GM21723 (cell line): ENCODE data around the gene ZNF492.
A peak's percentile ranks its signal among the peaks of the same experiment; 100 is the strongest.

Source experiments
- ATAC-seq: cut with Tn5 transposase; IDR thresholded peaks from one replicate; pipeline ENCODE4 v1.9.1; 2021; ENCODE audit warnings: mild to moderate bottlenecking, moderate library complexity; ENCODE audit not compliant: unreplicated experiment

Gene ZNF492

DNA sequence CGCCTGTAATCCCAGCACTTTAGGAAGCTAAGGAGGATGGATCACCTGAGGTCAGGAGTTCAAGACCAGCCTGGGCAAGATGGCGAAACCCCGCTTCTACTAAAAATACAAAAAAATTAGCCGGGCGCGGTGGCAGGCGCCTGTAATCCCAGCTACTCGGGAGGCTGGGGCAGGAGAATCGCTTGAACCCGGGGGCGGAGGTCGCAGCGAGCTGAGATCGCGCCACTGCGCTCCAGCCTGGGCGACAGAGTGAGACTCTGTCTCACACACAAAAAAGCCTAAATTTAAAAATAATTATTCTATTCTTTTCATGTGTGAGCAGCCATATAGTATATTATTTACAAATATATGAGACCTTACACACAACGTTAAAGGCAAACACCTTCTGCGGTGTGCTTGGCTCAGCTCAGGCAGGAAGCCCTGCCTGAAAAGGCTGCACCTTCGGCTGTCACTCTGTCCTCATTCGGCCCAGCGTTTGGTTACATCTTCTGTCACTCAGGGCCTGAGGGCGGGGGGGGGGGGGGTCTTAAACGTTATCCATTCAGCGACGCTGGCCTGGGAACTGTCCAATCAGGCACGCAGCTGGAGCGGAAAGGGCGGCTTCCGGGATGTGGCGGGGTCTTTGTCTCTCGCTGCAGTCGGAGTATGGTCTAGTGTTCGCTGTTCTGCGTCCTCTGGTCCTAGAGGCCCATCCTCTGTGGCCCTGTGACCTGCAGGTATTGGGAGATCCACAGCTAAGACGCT, at the start of gene ZNF492:
TSS of gene ZNF492 (plus strand) at position 619 of the 744 bp plus-strand sequence. CDS start 19,076 bp downstream, outside the sequence.
- peak; percentile 93 for ATAC-seq

DNA sequence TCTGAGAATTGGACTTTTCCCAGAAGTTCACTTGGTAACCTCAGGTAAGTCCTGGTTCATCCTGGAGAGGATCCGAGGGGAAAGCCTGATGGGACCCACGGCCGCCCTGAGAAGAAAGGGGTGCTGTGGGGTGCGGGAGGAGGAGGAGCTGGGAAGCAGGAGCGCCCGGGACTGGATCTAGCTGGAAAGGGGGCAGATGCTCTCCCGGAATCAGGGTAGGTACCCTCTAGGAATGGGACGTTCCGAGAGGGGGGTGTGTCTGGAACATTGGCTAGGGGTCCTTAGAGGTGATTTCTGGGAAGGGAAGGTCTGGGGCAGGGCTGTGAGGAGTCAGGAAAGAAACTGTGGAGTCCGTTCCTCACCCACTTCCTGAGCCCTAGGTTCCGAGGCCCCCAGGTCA, 38.7 kb upstream of the ZNF492 start:
- ATAC-seq: no peak

DNA sequence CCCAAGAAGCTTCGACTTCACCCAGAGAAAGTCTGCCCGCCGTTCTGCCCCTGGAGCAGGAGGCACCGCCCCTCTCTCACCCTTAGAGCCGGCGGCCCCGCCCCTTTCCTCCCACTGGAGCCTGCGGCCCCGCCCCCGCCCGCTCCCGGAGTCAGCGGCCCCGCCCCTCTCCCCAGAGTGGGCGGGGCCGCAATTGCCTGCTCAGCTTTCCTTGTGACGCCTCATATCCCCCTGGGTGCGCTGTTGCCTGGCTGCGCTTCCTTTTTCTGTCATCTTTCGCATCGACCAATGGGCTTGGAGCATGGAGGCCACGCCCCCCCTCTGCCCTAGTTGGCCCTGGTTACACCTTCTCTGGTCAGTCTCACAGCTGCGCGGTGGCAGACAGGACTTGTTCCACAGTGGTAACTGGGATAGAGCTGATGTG, 38.2 kb upstream of the ZNF492 start:
- ATAC-seq: no peak

DNA sequence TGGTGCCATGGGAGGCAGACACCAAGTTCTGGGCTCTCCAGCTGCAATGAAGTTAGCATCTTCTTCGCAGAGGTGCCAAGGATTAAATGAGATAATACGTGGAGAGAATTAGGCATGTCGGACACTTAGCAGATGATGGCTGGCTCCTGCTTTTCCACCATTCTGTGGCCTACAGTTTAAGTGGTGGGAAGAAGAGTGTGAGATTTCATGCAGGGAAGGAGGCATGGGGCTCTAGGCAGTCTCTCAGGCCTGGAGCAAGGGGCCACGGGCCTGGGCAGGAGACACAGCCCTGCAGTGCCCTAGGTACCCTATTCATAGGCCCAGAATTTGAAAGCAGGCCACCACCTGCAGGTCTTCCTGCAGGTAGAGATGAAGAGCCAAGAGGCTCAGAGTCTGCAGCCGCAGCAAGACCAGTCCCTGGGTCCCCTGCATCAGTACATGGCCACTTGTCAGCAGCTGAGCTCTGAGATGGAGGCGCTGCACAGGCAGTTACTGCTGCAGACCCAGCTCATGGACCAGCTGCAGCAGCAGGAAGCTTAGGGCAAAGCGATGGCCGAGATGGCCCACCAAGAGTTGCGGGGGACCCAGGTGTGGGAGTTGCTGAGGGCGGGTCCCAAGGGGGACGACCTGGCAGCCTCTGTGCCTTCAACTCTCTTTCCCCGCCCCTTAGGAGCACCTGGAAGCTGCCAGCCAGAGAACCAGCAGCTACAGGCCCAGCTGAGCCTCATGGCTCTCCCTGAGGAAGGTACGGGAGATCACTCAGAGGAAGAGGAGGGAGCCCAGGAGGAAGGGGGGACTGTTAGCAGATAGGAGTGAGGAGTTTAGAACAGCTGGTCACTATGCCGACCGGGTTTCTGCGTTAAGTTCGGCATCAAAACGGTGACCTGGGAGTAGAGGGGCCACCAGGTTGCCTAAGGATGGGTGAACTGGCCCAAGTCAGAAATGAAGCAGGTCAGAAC, 33.2 kb upstream of the ZNF492 start:
- no peak for ATAC-seq

DNA sequence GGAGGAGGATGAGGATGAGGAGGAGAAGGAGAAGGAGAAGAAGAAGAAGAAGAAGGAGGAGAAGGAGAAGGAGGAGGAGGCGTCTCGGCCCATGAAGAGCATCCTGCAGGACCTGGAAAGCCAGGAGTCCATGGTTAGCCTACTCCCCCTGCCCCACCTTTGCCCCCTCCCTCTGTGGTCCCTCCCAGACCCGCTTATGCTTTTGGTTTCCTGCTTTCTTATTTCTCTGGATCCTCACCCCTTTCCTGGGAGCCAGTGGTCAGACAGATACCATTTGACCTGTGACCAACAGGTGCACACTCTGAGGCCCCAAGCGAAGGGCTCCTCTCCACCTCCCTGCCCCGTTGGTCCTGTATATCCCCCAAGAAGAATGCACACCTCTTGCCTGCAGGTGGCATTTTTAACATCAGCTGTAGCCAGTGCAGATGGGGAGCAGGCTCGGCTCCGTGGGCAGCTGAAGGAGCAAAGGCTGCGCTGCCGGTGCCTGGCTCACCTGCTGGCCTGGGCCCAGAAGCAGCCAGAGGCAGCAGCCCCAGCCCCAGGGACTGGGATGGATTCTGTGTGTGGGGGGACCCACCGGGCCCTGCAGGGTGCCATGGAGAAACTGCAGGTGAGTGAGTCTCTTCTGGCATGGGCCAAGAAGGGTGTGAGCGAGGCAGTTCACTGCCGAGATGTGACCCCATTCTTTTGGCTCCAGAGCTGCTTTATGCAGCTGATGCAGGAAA, 32.1 kb upstream of the ZNF492 start:
- no peak for ATAC-seq

DNA sequence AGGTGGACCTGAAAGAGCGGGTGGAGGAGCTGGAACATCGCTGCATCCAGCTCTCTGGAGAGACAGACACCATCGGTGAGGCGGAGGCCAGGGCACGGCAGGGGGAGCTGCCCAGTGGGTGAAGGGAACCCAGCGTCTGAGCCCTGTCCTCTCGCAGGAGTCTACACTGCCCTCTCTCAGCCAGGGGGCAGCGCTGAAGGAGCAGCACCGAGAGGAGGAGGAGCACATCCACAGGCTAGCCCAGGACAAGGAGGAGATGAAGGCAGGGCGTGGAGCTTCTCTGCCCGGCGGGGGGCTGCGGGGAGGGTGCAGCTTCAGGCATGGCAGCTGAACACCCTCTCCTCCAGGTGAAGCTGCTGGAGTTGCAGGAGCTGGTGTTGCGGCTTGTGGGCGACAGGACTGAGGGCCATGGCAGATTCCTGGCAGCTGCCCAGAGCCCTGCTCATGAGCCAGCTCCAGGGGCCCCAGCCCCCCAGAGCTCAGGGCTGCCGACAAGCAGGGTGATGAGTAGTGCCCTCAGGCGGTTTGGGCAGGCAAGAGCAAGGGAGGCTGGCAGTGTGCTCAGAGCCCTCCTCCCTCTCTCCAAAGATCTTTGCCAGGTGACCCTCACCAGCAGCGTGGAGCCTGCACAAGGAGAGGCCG, 31.4 kb upstream of the ZNF492 start:
- ATAC-seq: no peak

DNA sequence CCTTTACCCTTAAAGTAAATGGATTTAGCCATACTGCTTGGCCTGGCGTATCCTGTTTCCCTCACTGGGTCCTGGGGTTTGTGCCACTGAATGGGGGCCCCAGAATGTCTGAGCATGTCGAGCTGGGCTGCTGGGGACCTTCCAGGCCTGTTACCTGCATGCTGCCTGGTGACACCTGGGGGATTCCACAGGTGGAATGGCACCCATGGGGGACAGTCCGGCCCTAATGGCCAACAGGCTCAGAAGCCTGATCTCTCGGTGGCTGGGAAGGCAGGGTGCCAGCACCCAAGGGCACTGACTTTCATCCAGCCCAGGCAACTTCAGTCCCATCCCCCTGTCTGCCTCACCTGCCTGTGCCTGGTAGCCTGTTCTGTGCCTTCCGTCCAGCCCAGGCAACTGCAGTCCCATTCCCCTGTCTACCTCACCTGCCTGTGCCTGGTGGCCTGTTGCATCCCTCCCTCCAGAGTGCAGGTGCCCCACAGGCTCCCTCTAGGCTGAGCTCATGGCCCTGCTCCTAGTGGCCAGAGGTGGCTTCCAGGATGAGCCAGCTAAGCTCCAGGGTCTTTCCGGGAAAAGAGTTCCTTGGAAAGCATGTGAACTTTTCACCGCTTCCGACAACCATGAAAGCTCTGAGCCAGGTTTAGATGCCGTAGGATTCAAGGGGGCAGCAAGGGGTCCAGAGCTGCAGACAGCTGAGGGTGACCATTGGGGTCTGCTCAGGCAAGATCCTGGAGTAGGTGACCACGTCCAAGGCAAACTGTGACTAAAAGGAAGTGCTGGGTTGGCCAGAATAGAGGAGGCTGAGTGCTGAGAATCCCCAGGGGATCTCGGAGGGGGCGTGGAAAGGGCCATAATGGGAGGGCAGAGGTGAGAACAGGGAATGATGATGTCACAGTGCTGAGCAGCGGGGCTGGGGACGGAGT, 30.3 kb upstream of the ZNF492 start:
- no peak for ATAC-seq

DNA sequence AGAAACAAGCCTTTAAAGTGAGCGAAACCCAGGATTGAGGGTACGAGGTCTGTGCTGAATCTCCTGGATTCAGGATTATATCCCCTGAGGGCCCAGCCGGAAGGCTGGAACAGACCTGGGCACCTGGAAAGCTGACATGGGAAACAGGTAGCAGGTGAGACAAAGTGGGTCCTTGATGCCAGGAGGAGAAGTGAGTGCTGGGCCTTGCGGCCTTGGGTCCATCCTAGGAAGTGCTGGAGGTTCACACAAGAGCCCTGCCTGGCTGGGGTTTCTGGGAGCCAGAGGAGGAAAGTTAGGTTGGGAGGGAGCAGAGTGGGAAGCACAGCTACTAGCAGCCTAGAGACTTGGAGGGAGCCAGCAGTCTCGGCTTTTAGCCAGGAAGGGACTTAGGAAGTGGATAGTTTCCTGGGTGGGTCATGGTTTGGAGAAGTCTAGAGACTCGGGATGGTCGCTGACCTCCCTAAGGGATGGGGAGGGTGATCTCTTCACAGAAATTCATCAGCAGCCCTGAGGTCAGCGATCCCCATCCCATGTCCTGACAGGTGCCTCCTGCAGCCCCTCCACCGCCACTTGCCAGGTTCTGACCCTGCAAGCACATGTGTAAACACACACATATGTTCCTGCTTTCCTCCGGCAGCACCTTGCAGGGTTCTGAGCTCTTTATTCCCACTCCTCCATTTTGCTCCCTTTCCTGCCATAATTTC, 29.4 kb upstream of the ZNF492 start:
- ATAC-seq: no peak

DNA sequence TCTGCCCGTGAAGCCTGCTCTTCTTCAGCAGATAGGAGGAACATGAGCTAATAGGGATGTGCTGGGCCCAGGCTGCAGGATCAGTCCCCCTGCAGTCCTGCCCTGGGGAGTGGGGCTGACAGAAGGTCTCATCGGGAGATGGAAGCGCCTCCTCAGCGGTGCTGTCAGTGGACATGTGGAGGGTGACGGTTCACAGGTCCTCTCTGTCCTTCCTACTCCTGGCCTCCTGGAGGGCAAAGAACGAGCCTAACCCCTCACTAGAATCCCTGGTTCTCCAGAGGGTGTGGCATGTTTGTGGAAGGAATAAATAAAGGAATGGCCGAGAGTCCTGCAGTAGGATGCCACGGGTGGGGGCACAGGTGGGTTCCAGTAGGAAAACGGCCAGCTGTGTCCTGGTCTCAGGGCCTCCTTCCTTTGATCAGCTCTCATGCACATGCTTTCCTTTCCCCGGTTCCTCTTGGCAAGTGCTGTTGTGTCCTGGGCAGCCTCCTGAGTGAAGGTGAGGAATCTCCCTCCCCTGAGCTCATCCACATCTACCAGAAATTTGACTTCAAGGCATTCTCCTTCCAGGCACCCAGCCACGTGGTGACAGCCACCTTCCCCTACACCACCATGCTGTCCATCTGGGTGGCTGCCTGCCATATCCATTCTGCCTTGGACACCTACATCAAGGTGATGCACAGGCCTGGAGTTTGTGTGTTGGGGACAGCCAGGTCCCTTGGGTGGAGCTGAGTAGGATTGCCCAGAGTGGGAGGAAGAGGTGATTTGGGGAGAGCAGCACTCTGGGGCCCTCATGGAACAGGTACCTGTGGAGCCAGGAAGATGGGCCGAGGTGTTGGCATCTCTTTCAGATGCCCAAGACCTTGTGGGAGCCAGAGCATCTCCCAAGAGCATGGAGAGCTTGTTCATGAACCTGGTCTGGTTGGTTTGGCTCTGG, 28.6 kb upstream of the ZNF492 start:
- ATAC-seq: no peak

DNA sequence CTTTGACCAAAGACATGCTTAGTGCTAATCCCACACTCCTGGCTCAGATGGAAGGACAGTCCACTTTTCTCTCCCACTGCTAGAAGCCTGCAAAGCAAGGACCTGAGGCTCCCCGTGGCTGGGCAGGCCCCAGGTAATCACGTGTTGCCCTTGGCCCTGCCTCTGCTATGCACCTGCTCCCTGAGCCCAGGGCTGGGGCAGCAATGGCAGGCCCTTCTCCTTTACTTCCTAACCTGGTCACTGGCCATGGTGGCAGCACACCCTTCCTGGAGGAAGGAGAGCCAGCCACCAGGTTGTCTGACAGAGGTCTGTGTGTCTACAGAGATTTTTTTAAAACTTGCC, 27.9 kb upstream of the ZNF492 start:
- no peak for ATAC-seq

DNA sequence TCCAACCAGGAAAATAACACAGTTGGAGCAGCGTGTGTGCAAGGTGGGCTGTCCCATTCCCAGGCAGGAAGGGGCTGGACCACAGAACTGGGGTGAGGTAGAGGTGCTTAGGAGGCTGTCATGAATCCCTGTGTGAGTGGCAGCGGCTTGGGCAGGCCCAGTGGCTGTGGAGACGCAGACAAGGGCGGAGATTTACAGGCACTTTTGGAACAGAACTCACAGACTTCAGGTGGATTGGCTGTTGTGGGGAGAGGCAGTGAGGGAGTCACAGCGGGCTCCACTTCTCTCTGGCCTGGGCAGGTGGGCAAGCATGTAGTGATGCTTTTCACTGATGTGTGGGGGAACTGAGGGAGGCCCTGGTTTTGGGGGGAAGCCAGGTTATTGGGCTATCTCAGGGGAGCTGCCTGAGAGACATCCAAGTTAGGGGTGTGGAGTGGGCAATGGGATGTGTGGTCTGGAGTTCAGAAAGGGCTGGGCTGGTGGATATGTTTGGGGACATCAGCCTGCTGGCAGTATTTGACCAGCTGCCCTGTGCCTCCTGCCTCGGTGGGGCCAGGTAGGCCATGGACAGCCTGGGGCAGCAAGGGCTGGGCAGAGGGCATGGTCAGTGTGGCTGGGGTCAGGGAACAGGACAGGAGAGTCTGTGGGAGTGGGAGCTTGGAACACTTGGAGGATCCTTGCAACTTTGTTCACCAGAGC, 27.0 kb upstream of the ZNF492 start:
- ATAC-seq: no peak

DNA sequence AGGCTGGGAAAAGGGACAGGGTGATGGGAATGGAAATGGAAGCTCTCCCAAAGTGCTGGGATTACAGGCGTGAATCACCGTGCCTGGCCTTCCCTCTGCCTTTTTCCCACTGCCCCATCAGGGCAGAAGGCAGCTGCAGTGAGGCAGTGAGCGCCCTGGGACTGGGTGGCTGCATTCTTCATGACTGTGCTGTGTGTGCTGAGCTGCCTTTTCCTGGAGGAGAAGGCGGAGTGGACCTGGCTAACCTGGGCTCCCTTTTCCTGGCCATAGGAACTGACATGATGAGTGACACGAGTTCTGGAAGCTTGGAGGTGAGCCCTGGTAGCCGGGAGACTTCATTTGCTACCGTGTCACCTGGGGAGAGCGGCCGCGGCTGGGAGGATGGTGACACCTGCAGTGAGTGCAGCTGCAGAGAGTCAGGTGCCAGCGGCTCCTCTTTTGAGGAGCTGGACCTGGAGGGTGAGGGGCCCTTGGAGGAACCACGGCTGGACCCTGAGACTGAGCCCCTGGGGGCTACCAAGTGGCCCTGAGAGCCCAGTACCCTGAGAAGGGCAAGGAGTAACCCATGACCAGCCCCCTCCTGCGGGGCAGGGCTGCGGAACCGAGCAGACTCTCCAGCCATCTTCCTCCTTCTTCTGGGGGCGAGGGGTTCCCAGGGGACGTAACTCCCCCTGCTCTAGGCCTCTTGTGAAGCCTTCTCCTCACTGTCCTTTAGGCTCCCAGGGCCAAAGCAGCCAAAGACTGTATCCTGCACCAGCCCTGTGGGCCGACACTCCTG, 26.3 kb upstream of the ZNF492 start:
- no peak for ATAC-seq

DNA sequence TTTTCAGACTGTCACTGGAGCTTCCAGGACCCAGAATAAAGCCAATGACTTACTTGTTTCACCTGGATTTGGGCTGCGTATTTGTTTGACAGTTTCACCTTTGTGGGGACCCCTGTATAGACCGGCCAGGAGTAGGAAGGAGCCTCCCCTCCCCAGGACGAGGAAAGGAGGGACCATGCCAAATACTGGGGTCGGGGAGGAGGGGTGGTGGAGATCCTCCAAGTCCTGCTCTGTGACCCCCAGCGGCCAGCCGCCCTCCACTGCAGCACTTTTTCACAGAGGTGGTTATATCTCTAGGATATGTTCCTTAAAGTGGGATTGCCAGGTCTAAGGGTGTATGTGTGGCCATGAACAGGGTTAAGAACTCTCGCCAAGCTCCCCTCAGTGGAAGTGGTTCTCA, 25.7 kb upstream of the ZNF492 start:
- ATAC-seq: no peak

DNA sequence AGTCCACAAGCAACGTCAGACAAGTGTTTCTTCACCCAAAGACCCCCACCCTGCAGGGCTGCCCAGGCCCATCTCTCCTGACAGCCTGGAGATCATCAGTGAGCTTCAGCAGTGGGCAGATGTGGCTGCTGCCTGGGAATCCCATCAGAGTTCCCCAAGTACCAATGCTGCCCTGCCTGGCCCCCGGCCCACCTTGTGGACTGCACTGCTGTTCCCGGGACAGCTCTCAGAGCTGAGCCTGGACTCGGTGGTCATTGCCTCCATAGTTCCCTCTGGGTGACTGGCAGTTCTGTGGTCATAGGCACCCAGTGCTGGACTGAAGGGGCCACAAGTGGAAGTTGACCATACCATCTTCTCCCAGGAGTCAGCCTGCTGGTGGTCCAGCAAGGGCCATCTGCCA, 24.5 kb upstream of the ZNF492 start:
- no peak for ATAC-seq

DNA sequence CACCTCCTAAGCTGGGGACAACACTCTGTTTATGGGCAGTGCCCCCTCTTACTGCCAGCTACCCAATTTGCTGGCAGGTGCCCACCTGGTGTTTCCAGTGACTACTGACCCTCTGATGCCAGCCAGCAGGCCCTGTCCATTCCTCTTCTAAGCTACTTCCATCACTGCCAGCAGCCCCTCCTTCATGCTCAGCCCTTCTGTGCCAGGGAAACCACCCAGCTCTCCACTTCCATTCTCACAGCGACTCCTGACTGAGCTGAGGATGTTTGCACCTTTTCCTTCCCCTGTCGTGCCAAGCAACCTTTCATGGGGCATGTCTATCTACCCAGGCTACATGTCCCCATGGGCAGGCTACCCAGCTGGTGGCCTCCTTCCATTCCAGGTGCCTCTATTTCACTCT, 24.0 kb upstream of the ZNF492 start:
- no peak for ATAC-seq

DNA sequence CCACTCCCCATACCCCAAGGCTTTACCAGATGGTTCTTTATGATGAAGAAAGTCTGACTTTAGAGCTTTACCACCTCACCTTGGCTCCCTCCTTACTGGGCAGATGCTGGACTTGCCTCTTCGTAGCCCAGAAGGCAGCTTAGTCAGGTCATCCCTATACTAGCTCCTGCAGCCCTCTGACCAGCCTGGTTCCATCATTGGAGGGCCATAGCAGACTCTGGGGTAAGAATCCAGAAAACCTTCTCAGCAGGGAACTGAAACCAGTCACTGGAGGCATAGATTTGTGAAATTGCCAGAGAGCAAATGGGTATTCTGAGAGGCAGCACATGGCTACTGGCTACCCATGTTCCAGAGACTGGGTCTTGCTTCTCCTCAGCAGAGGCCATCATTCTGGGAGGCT, 21.8 kb upstream of the ZNF492 start:
- no peak for ATAC-seq

DNA sequence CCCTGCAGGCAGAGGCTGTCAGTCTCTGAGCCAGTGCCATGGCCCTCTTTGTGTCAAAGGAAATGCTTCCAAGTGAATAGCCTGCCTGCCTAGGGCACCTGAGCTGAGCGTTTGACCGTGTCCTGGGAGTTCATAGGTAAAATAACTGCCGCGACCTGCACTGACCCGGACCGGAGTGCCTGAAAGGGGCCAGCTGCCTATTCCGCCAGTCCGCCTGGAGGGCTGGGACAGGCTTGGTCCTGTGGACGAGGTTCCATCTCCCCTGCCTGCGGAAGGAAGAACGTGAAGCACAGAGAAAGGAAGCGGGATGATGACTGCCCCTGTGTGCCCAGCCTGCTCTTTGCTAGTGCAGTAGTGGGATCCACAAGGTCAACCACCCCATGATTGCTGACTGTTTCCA, 17.5 kb upstream of the ZNF492 start:
- ATAC-seq: no peak
